Keratinocyte (primary cell): Measurements from ENCODE around the gene DARS2. TPM values are rescaled to one million over a fixed set of nuclear protein-coding genes. Genes with fewer than 3 reads are reported as not detected.
"Not testable (repeated sequence)": the region's sequence is repeated elsewhere in the genome, so short reads cannot be mapped to it uniquely, and the experiment has no call there.

Experiments used
- DNase-seq: peaks from one replicate; pipeline ENCODE4 v3.0.0-alpha.2; 2011; ENCODE audit warnings: low read depth, missing footprints, low spot score
- FAIRE-seq: peaks from 2 replicates; lab custom pipeline; 2011; peaks lifted over from hg19 to GRCh38; lab: Jason Lieb, UNC
- H2AFZ ChIP-seq: 2 replicates; pipeline ENCODE4 v1.6.0; 2012; ENCODE audit warnings: low read length, control low read depth, inconsistent platforms; ENCODE audit not compliant: control insufficient read depth
- H3K27ac ChIP-seq: 2 replicates; pipeline ENCODE4 v1.5.1; 2011; ENCODE audit warnings: low read length; ENCODE audit not compliant: control insufficient read depth, insufficient read depth
- H3K27me3 ChIP-seq: 3 replicates; pipeline ENCODE4 v1.6.0; 2011; ENCODE audit warnings: low read length; ENCODE audit not compliant: control insufficient read depth, insufficient read depth; ENCODE audit errors: extremely low read depth
- H3K36me3 ChIP-seq, 2 experiments: 2 replicates in 1 of 2; 3 replicates in 1 of 2; pipeline ENCODE4 v1.5.1; 2011; ENCODE audit warnings: low read length in 2 of 2, mild to moderate bottlenecking in 1 of 2; ENCODE audit not compliant: control insufficient read depth in 2 of 2, insufficient read depth in 2 of 2; ENCODE audit errors: extremely low read depth in 1 of 2
- H3K4me1 ChIP-seq: 3 replicates; pipeline ENCODE4 v1.5.1; 2011; ENCODE audit warnings: low read length; ENCODE audit not compliant: control insufficient read depth, insufficient read depth; ENCODE audit errors: extremely low read depth
- H3K4me2 ChIP-seq: 3 replicates; pipeline ENCODE4 v1.6.0; 2011; ENCODE audit warnings: low read depth, low read length; ENCODE audit not compliant: control insufficient read depth, insufficient read depth; ENCODE audit errors: extremely low read depth
- H3K4me3 ChIP-seq, 3 experiments: fragments of 200-600 bp in 1 of 3; sonication (generic) in 1 of 3; 2 replicates in 2 of 3; 3 replicates in 1 of 3; pipeline ENCODE4 v1.5.1; 2011 to 2016; ENCODE audit warnings: low read length in 3 of 3, mild to moderate bottlenecking in 3 of 3, control low read depth in 2 of 3, inconsistent platforms in 1 of 3, low read depth in 1 of 3, mixed read lengths in 1 of 3, mixed run types in 1 of 3, moderate library complexity in 1 of 3; ENCODE audit not compliant: control insufficient read depth in 2 of 3, insufficient read depth in 2 of 3; ENCODE audit errors: extremely low read depth in 1 of 3
- H3K79me2 ChIP-seq: 2 replicates; pipeline ENCODE4 v1.6.0; 2012; ENCODE audit warnings: low read length; ENCODE audit not compliant: control insufficient read depth, insufficient read depth
- H3K9ac ChIP-seq: 3 replicates; pipeline ENCODE4 v1.6.0; 2011; ENCODE audit warnings: low read length; ENCODE audit not compliant: control insufficient read depth, insufficient read depth; ENCODE audit errors: extremely low read depth
- H3K9me1 ChIP-seq: 3 replicates; pipeline ENCODE4 v1.6.0; 2011; ENCODE audit warnings: low read length; ENCODE audit not compliant: control insufficient read depth, insufficient read depth; ENCODE audit errors: extremely low read depth
- H3K9me3 ChIP-seq: 2 replicates; pipeline ENCODE4 v1.5.1; 2012; ENCODE audit warnings: low read depth, low read length; ENCODE audit not compliant: control insufficient read depth
- H4K20me1 ChIP-seq: 3 replicates; pipeline ENCODE4 v1.6.0; 2011; ENCODE audit warnings: low read length; ENCODE audit not compliant: control insufficient read depth, insufficient read depth; ENCODE audit errors: extremely low read depth
- EZH2 ChIP-seq: IDR thresholded peaks from one replicate; pipeline ENCODE4 v1.6.1; 2012; ENCODE audit warnings: inconsistent platforms, mild to moderate bottlenecking, low read length, moderate library complexity
- dilution Hi-C: fragments of 300-500 bp; cut with MboI; formaldehyde crosslinking; loops from one replicate; pipeline ENCODE4 v1.7.0; 2020; ENCODE audit warnings: low sequenced_read_pairs; ENCODE audit not compliant: extremely low pct_ligation_motif_present
- polyA plus RNA-seq, 5 experiments: library from polyadenylated mRNA; depleted of rRNA in 3 of 5; stranded (reverse) in 3 of 5; stranded (forward) in 1 of 5; unstranded in 1 of 5; fragments of >200 nt; gene quantifications; 1 replicate in 1 of 5; 2 replicates in 3 of 5; 3 replicates in 1 of 5; pipeline versions ENCODE4 v1.2.1 to v1.2.3, GENCODE V29; 2011 to 2012; ENCODE audit warnings: missing spikeins in 2 of 5, low read depth in 1 of 5, low replicate concordance in 1 of 5
- TF ChIP-seq, protein P1 (sequence below), 3 experiments: IDR thresholded peaks in 1 of 3; conservative IDR thresholded peaks in 1 of 3; optimal IDR thresholded peaks in 1 of 3; 2 replicates in 2 of 3; 3 replicates in 1 of 3; pipeline versions ENCODE3 to v1.5.1; 2011; ENCODE audit warnings: low read length in 3 of 3, mild to moderate bottlenecking in 3 of 3, moderate library complexity in 2 of 3, control low read depth in 1 of 3, inconsistent platforms in 1 of 3; ENCODE audit not compliant: insufficient read depth in 2 of 3; ENCODE audit errors: extremely low read depth in 1 of 3

DARS2 gene
- polyA plus RNA-seq, 1 donor (not counting 4 experiments of a cell fraction or from before 2014, with no cell fraction given) = 36.4 TPM

GRCh38 chr1:173878251-173878650, 53.8 kb downstream of the DARS2 start:
- no peak for DNase-seq
- Histone ChIP-seq H2AFZ (no peak overlapping the region), H3K9me1 (no peaks in the 10 kb centered on the region), H3K36me3 (peaks cover 3 to 4% of the 10 kb centered on the region in 2 experiments), H3K4me1 (no peaks in the 10 kb centered on the region), H3K9me3 (no peaks in the 10 kb centered on the region), H3K9ac (no peak overlapping the region), H3K27me3 (no peaks in the 10 kb centered on the region), H3K4me3 (no peak overlapping the region), H3K79me2 (no peaks in the 10 kb centered on the region), H3K27ac (no peak overlapping the region), H3K4me2 (no peak overlapping the region), H4K20me1 (no peaks in the 10 kb centered on the region)
- dilution Hi-C loops = no loop called here
- TF ChIP-seq, protein P1, sequence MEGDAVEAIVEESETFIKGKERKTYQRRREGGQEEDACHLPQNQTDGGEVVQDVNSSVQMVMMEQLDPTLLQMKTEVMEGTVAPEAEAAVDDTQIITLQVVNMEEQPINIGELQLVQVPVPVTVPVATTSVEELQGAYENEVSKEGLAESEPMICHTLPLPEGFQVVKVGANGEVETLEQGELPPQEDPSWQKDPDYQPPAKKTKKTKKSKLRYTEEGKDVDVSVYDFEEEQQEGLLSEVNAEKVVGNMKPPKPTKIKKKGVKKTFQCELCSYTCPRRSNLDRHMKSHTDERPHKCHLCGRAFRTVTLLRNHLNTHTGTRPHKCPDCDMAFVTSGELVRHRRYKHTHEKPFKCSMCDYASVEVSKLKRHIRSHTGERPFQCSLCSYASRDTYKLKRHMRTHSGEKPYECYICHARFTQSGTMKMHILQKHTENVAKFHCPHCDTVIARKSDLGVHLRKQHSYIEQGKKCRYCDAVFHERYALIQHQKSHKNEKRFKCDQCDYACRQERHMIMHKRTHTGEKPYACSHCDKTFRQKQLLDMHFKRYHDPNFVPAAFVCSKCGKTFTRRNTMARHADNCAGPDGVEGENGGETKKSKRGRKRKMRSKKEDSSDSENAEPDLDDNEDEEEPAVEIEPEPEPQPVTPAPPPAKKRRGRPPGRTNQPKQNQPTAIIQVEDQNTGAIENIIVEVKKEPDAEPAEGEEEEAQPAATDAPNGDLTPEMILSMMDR (optimal IDR thresholded peaks at IDR 0.05 in 1 of 3, IDR thresholded peaks at IDR 0.05 in 1 of 3, conservative IDR thresholded peaks at IDR 0.05 in 1 of 3; ENCODE audit: extremely low read depth in 1 of 3, insufficient read depth in 2 of 3, low read length in 3 of 3) = no peak
- TF ChIP-seq EZH2 = no peak
- FAIRE-seq = no peak

DNA sequence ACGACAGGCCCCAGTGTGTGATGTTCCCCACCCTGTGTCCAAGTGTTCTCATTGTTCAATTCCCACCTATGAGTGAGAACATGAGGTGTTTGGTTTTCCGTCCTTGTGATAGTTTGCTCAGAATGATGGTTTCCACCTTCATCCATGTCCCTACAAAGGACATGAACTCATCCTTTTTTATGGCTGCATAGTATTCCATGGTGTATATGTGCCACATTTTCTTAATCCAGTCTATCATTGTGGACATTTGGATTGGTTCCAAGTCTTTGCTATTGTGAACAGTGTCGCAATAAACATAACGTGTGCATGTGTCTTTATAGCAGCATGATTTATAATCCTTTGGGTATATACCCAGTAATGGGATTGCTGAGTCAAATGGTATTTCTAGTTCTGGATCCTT, 56.6 kb downstream of the DARS2 start:
- dilution Hi-C loops, H3K9ac ChIP-seq, H3K36me3 ChIP-seq, H3K79me2 ChIP-seq, FAIRE-seq, H3K27ac ChIP-seq, H3K9me1 ChIP-seq, H3K4me1 ChIP-seq, H4K20me1 ChIP-seq, DNase-seq, H3K27me3 ChIP-seq, H3K4me3 ChIP-seq, H2AFZ ChIP-seq, H3K4me2 ChIP-seq, H3K9me3 ChIP-seq: not testable (repeated sequence)

DNA sequence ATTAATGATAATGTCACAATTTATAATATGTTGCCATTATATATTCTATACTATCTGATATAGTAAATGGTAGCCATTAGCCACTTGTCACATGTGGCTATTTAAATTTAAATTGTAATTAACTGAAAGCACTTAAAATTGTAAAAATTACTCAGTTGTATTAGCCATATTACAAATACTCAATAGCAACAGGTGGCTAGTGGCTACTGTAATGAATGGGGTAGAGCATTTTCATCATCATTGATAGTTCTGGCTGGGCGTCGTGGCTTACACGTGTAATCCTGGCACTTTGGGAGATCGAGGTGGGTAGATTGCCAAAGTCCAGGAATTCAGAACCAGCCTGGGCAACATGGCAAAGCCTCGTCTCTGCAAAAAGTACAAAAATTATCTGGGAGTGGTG, 60.2 kb downstream of the DARS2 start:
- Histone ChIP-seq H3K4me2 (no peak overlapping the region), H3K4me1 (no peaks in the 10 kb centered on the region), H3K4me3 (no peak overlapping the region), H3K27ac (no peak overlapping the region), H2AFZ (no peak overlapping the region), H3K9me1 (no peaks in the 10 kb centered on the region), H3K9ac (no peak overlapping the region), H3K79me2 (no peaks in the 10 kb centered on the region), H4K20me1 (no peaks in the 10 kb centered on the region), H3K36me3 (peaks cover 3 to 10% of the 10 kb centered on the region in 2 experiments), H3K27me3 (no peaks in the 10 kb centered on the region), H3K9me3 (no peaks in the 10 kb centered on the region)
- dilution Hi-C loops = no loop called here
- TF ChIP-seq, protein P1 (optimal IDR thresholded peaks at IDR 0.05 in 1 of 3, IDR thresholded peaks at IDR 0.05 in 1 of 3, conservative IDR thresholded peaks at IDR 0.05 in 1 of 3; ENCODE audit: extremely low read depth in 1 of 3, insufficient read depth in 2 of 3, low read length in 3 of 3) = no peak
- no peak for TF ChIP-seq EZH2
- FAIRE-seq (no peak), DNase-seq (no peak)
